GM23338 (cell line): Measurements from ENCODE around the gene FIG4. TPM values are rescaled to one million over a fixed set of nuclear protein-coding genes. Genes with fewer than 3 reads are reported as not detected.
A peak's percentile ranks its signal among the peaks of the same experiment; 100 is the strongest.

Source experiments
- ATAC-seq: fragments of 200-7000 bp; cut with Tn5 transposase; 3 replicates; pipeline ENCODE4 v1.9.1; 2020
- DNase-seq: peaks from one replicate; pipeline ENCODE4 v3.0.0-alpha.2; 2015; ENCODE audit warnings: low spot score
- H2AFZ ChIP-seq: fragments of 200-600 bp; sonication (generic); 2 replicates; pipeline ENCODE4 v1.8.0; 2016; ENCODE audit warnings: antibody characterized with exemption, mild to moderate bottlenecking, moderate library complexity
- H3F3A ChIP-seq: fragments of 200-600 bp; sonication (generic); replicated peaks from 2 replicates; pipeline ENCODE4 v1.8.0; 2017; ENCODE audit warnings: antibody characterized with exemption, mixed run types, low read depth
- H3K27ac ChIP-seq: fragments of 200-600 bp; sonication (generic); 2 replicates; pipeline ENCODE4 v1.6.1; 2016; ENCODE audit warnings: low read depth
- H3K27me3 ChIP-seq: fragments of 200-600 bp; sonication (generic); 2 replicates; pipeline ENCODE4 v1.8.0; 2016; ENCODE audit warnings: mild to moderate bottlenecking, mixed run types, moderate library complexity; ENCODE audit not compliant: insufficient read depth
- H3K36me3 ChIP-seq: fragments of 200-600 bp; sonication (generic); 2 replicates; pipeline ENCODE4 v1.8.0; 2016; ENCODE audit warnings: mild to moderate bottlenecking; ENCODE audit not compliant: insufficient read depth
- H3K4me1 ChIP-seq: fragments of 200-600 bp; sonication (generic); 2 replicates; pipeline ENCODE4 v1.8.0; 2016; ENCODE audit warnings: mild to moderate bottlenecking, moderate library complexity; ENCODE audit not compliant: insufficient read depth
- H3K4me2 ChIP-seq: fragments of 200-600 bp; sonication (generic); 2 replicates; pipeline ENCODE4 v1.7.1; 2017; ENCODE audit warnings: mixed run types
- H3K4me3 ChIP-seq: fragments of 200-600 bp; sonication (generic); 2 replicates; pipeline ENCODE4 v1.6.1; 2016; ENCODE audit warnings: mixed run types
- H3K79me2 ChIP-seq: fragments of 200-600 bp; sonication (generic); replicated peaks from 2 replicates; pipeline ENCODE4 v1.8.0; 2017; ENCODE audit warnings: mild to moderate bottlenecking; ENCODE audit not compliant: insufficient read depth
- H3K9me2 ChIP-seq: fragments of 200-600 bp; sonication (generic); 2 replicates; pipeline ENCODE4 v1.8.0; 2017; ENCODE audit not compliant: insufficient read depth
- H4K20me1 ChIP-seq: fragments of 200-600 bp; sonication (generic); replicated peaks from 2 replicates; pipeline ENCODE4 v1.8.0; 2017; ENCODE audit warnings: mild to moderate bottlenecking; ENCODE audit not compliant: insufficient read depth
- H3K27ac Mint-ChIP-seq: 2 replicates; pipeline ENCODE4 v1.8.0; 2020; ENCODE audit warnings: inconsistent platforms, mild to moderate bottlenecking, moderate library complexity, mixed read lengths
- H3K27me3 Mint-ChIP-seq: 3 replicates; pipeline ENCODE4 v1.8.0; 2022; ENCODE audit warnings: low read depth, mild to moderate bottlenecking, moderate library complexity, mixed read lengths, inconsistent platforms; ENCODE audit not compliant: insufficient read depth, poor library complexity
- H3K36me3 Mint-ChIP-seq: 3 replicates; pipeline ENCODE4 v1.8.0; 2021; ENCODE audit warnings: low read depth, mild to moderate bottlenecking, inconsistent platforms, moderate library complexity, mixed read lengths
- H3K4me1 Mint-ChIP-seq: 3 replicates; pipeline ENCODE4 v1.8.0; 2020; ENCODE audit warnings: mild to moderate bottlenecking, inconsistent platforms, mixed read lengths
- H3K4me3 Mint-ChIP-seq: 3 replicates; pipeline ENCODE4 v1.8.0; 2021; ENCODE audit warnings: moderate library complexity, mild to moderate bottlenecking, inconsistent platforms, mixed read lengths
- H3K9me3 Mint-ChIP-seq: 3 replicates; pipeline ENCODE4 v1.8.0; 2020; ENCODE audit warnings: moderate library complexity, mild to moderate bottlenecking, inconsistent platforms, mixed read lengths
- CREB1 ChIP-seq: fragments of 250-450 bp; sonication (Bioruptor Pico); IDR thresholded peaks from 2 replicates; pipeline ENCODE4 v1.5.0; 2020; ENCODE audit warnings: low read depth, mild to moderate bottlenecking, moderate library complexity
- CTCF ChIP-seq, 2 experiments: fragments of 200-600 bp in 1 of 2; sonication (generic) in 1 of 2; conservative IDR thresholded peaks; 2 replicates each; pipeline versions ENCODE4 v1.5.1 to v1.6.1; 2016 to 2017; ENCODE audit warnings: antibody characterized with exemption in 2 of 2, low read depth in 2 of 2, mild to moderate bottlenecking in 2 of 2, moderate library complexity in 1 of 2
- JUNB ChIP-seq: IDR thresholded peaks from one replicate; pipeline ENCODE4 v1.6.1; 2016; ENCODE audit warnings: antibody characterized with exemption; ENCODE audit not compliant: unreplicated experiment
- NANOG ChIP-seq: IDR thresholded peaks from 2 replicates; pipeline ENCODE4 v1.6.1; 2016; ENCODE audit warnings: antibody characterized with exemption, borderline replicate concordance
- REST ChIP-seq: IDR thresholded peaks from one replicate; pipeline ENCODE4 v1.6.1; 2018; ENCODE audit warnings: antibody characterized with exemption; ENCODE audit not compliant: unreplicated experiment
- STAT1 ChIP-seq: IDR thresholded peaks from one replicate; pipeline ENCODE4 v1.6.1; 2016; ENCODE audit warnings: antibody characterized with exemption; ENCODE audit not compliant: unreplicated experiment
- ZNF331 ChIP-seq: fragments of 250-450 bp; sonication (Bioruptor Pico); IDR thresholded peaks from 2 replicates; pipeline ENCODE4 v1.5.0; 2020; ENCODE audit warnings: low read depth, mild to moderate bottlenecking, moderate library complexity
- ZNF462 ChIP-seq: fragments of 250-450 bp; sonication (Bioruptor Pico); IDR thresholded peaks from 2 replicates; pipeline ENCODE4 v1.5.0; 2020; ENCODE audit warnings: mild to moderate bottlenecking, moderate library complexity
- polyA plus RNA-seq: library from polyadenylated mRNA; unstranded; fragments of >200 nt; fragmentation: Nextera tagmentation; extraction: Ambion mirVana; gene quantifications from 2 replicates; pipeline ENCODE4 v1.2.1, GENCODE V29; 2016
- total RNA-seq: library from RNA; depleted of rRNA; stranded (reverse); fragments of >200 nt; shearing (Covaris generic); gene quantifications from 2 replicates; pipeline ENCODE4 v1.2.3, GENCODE V29; 2014

The FIG4 gene
- total and polyA plus RNA-seq, 2 experiments from 2014 or later = 7.0 to 16.9 TPM

- Mint-ChIP-seq H3K4me1 (peaks cover 7% of the 10 kb centered on the region; the same call in 2 of the 3 replicates), H3K27me3 (peaks cover 4% of the 10 kb centered on the region)
- 0 out of 2 replicates have a peak, but pooled peaks cover 3% of the 10 kb centered on the region for H3F3A ChIP-seq
Measured at GRCh38 chr6:109695468-109695867, 4.4 kb downstream of the FIG4 start.

More at GRCh38 chr6:109695468-109695867, 4.4 kb downstream of the FIG4 start:
- Histone ChIP-seq H4K20me1 (no peaks in the 10 kb centered on the region), H3K79me2 (peaks cover 45% of the 10 kb centered on the region), H3K36me3 (no peaks in the 10 kb centered on the region; the same call in 1 of the 2 replicates), H3K4me3 (no peak overlapping the region), H3K4me1 (peaks cover 3% of the 10 kb centered on the region; the same call in 1 of the 2 replicates), H3K4me2 (no peak overlapping the region), H3K27me3 (no peaks in the 10 kb centered on the region), H3K9me2 (no peaks in the 10 kb centered on the region), H2AFZ (no peak overlapping the region), H3K27ac (no peak overlapping the region)
- Mint-ChIP-seq H3K4me3 (no peak overlapping the region), H3K9me3 (no peaks in the 10 kb centered on the region; the same call in 2 of the 3 replicates), H3K27ac (no peak overlapping the region), H3K36me3 (peaks cover 20% of the 10 kb centered on the region)
- ATAC-seq (no peak), DNase-seq (peak; percentile 62)
- TF ChIP-seq CTCF (conservative IDR thresholded peaks at IDR 0.05; ENCODE audit: low read depth in 2 of 2) (peak; percentile 56 to 75), CREB1 (CRISPR knock-in tag) (no peak), NANOG (no peak), ZNF331 (CRISPR knock-in tag) (no peak), REST (no peak), STAT1 (no peak), JUNB (no peak), ZNF462 (CRISPR knock-in tag) (no peak)
